Sigmoid colon (tissue), 4 donors: Measurements from ENCODE around the gene RIN2.

Experiments used
- POLR2A ChIP-seq, 2 donors: fragments of 450-650 bp; IDR thresholded peaks; one replicate each; pipeline ENCODE4 v1.6.1; 2016; ENCODE audit warnings: antibody characterized with exemption in 2 of 2, mild to moderate bottlenecking in 2 of 2, moderate library complexity in 2 of 2
- POLR2AphosphoS5 ChIP-seq, 4 donors: sonication (generic); formaldehyde crosslinking; IDR thresholded peaks; one replicate each; pipeline ENCODE4 v1.6.1; 2017; ENCODE audit warnings: antibody characterized with exemption in 4 of 4

DNA sequence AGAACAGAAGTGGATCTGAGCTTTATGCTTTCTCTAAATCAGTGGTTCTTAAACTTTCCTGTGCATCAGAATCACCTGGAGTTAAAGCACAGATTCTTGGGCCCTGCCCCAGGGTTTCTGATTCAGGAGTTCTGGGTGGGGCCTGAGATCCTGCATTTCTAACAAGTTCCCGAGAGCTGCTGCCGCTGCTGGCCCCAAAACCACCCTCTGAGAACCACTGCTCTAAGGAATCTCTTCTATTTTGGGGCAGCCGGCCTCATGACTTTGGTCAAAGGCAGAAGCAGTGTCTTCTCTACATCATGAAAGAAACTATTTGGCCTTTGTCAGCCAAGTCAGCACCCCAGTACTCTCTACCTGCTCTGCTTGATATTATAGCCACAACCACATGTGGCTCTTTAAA, 42.1 kb upstream of the RIN2 start:
- TF ChIP-seq POLR2A (IDR thresholded peaks at IDR 0.05) = no peak
- TF ChIP-seq POLR2AphosphoS5 (IDR thresholded peaks at IDR 0.05) = no peak
